ENCODE data around the gene MPPED1.

MPPED1 gene, protein sequence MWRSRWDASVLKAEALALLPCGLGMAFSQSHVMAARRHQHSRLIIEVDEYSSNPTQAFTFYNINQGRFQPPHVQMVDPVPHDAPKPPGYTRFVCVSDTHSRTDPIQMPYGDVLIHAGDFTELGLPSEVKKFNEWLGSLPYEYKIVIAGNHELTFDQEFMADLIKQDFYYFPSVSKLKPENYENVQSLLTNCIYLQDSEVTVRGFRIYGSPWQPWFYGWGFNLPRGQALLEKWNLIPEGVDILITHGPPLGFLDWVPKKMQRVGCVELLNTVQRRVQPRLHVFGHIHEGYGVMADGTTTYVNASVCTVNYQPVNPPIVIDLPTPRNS

DNA sequence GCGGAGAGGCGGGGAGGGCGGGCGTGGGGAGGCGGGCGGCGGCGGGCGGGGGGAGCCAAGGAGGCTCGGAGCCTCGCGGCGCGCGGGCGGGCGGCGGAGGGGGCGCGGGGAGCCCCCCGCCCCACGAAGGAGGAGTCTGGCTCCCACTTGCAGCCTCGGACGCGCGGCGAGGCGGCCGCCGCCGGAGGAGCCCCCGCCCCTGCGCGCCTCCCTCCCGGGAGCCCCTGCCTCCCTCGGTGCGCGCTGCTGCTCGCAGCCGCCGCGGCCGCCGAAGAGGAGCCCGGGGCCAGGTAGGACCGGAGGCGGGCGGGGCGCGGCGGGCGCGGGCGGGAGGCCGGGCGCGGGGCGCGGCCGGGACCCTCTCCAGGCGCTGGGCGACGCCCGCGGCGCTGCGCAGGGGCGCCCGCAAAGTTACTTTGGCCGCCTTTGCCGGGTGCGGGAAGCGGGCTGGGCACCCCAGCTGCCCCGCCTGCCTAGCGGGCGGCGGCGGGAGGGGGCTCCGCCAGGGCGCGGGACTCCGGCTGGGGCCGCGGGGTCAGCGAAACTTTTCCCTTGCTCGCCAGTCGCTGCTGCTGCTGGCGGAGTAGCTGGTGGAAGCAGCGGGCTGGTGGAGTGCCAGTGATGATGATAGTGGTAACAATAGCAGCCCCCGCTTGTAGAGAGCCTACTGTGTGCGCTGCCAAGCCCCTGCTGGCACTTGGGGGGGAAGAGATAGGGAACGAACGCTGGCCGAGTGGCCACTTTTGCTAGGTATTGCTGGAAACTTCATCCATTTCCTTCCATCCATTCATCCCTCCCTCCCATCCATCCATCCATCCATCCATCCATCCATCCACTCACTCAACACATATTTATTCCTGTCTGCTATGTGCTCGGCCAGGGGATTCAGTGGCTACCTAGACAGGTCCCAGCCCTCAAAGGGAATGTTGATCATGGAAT, at the start of gene MPPED1:
Gene MPPED1 (plus strand): TSS at position 146 of the 939 bp plus-strand sequence. CDS start 12,972 bp downstream, outside the sequence.
- TF ChIP-seq, protein P1, sequence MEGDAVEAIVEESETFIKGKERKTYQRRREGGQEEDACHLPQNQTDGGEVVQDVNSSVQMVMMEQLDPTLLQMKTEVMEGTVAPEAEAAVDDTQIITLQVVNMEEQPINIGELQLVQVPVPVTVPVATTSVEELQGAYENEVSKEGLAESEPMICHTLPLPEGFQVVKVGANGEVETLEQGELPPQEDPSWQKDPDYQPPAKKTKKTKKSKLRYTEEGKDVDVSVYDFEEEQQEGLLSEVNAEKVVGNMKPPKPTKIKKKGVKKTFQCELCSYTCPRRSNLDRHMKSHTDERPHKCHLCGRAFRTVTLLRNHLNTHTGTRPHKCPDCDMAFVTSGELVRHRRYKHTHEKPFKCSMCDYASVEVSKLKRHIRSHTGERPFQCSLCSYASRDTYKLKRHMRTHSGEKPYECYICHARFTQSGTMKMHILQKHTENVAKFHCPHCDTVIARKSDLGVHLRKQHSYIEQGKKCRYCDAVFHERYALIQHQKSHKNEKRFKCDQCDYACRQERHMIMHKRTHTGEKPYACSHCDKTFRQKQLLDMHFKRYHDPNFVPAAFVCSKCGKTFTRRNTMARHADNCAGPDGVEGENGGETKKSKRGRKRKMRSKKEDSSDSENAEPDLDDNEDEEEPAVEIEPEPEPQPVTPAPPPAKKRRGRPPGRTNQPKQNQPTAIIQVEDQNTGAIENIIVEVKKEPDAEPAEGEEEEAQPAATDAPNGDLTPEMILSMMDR (IDR thresholded peaks at IDR 0.05): no peak
- H3K36me3 ChIP-seq: no peaks in the 10 kb centered on the region
- no peak for DNase-seq
- peaks cover 0 to 83% of the 10 kb centered on the region in 2 donors for H3K27me3 ChIP-seq
- intact Hi-C loops (cut with DNase I; ENCODE audit: low total_unique reads): no loop called here
- H3K4me3 ChIP-seq: no peak within 1 kb of the TSS
- H3K4me1 ChIP-seq: peaks cover 0 to 7% (median 0%) of the 10 kb centered on the region in 4 donors
- no peaks in the 10 kb centered on the region for H3K9me3 ChIP-seq
- H3K27ac ChIP-seq: no peak within 1 kb of the TSS

DNA sequence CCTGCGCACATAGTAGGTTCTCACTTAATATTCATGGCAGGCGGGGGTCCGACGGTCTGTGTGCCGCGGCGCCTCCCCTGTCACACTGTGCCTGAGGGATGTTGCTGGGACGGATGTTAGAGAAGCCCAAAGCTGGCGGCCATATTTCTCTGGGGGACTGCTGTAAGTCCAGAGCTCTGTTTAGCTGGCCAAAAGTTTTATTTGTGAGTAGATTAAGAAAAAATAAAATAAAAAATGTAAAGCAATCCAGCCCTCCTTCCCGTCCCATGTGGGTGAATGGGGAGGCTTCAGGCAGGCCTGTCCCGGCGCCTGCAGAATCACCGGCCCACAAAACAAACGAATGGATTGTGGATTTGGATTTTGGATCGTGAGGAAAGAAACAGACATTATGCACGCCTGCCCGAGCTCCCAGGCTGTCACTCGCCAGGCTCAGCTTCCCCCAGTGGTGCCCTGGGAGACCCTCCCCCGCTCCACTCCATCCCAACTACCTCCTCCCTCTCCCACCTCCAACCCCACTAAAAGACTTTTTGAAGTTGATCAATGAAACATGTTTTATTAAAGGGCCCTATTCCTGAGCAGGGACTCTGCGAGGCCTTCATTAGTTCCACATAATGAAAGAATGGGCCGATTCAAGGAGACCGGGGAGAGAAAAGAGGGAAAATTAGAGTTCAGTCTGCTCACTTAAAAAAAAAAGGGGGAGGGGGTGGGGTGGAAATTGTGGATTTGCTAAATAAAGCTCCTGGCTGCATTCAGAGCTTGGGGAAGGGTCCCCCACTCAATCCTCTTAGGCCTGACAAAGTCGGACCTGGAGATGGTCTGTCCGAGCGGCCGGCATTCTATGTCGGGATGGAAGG, 48.3 kb upstream of the MPPED1 start:
- TF ChIP-seq, protein P1 (IDR thresholded peaks at IDR 0.05): no peak
- Histone ChIP-seq H3K4me1 (no peaks in the 10 kb centered on the region), H3K4me3 (no peak overlapping the region), H3K36me3 (no peaks in the 10 kb centered on the region), H3K27me3 (peaks cover 0 to 24% of the 10 kb centered on the region in 2 donors), H3K27ac (no peak overlapping the region), H3K9me3 (no peaks in the 10 kb centered on the region)
- no peak for DNase-seq
- intact Hi-C loops (cut with DNase I; ENCODE audit: low total_unique reads): no loop called here

DNA sequence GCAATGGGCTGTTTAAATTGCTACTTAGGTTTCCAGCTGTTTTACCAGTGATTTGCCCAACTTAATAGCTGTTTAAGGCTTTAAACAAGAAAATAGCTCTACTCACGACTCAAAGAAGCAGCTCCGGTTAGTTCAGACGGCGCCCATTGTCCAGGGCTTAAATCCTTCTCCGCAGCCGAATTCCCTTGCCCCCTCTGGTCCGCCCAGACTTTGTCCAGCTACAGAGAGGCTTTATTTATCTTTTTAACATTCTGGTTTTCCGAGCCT, 47.7 kb upstream of the MPPED1 start:
- no peak for DNase-seq
- no peak overlapping the region for H3K27ac ChIP-seq
- intact Hi-C loops (cut with DNase I; ENCODE audit: low total_unique reads): no loop called here
- no peak overlapping the region for H3K4me3 ChIP-seq
- no peaks in the 10 kb centered on the region for H3K4me1 ChIP-seq
- TF ChIP-seq, protein P1 (IDR thresholded peaks at IDR 0.05): no peak
- H3K36me3 ChIP-seq: no peaks in the 10 kb centered on the region
- no peaks in the 10 kb centered on the region for H3K9me3 ChIP-seq
- peaks cover 0 to 27% of the 10 kb centered on the region in 2 donors for H3K27me3 ChIP-seq

DNA sequence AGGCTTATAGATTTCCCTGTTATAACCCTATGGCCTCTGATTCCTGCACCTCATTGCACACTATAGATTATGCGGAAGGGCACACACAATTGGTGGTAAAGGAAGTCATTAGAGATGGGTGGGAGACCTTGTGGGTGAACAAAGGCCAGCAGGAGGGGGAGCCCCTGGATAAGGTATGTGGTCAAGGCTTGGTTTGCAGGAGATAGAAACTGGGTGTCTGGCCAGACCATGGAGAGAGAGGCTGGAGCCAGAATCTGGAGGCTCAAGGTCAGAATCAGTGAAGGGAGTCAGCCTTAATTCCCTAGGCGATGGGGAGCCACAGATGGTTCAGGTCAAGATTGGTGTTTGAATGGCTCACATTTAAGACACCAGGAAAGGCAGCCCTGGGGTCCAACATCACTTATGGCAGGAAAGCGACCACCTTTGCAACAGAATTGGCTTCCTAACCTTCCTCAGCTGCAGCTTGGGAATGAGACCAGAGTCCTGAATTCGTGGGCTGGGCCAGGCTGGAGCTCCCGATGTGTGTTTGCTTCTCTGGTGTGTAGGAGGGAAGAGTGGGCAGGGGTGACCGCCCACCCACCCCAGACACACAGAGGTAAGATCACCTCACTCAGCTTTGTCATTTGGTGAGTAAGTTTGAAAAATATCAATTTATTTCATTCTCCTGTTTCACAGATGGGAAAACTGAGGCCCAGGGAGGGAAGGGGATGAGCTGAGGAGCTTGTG, 45.9 kb upstream of the MPPED1 start:
- Histone ChIP-seq H3K4me1 (no peaks in the 10 kb centered on the region), H3K27ac (no peak overlapping the region), H3K27me3 (peaks cover 0 to 45% of the 10 kb centered on the region in 2 donors), H3K9me3 (no peaks in the 10 kb centered on the region), H3K36me3 (no peaks in the 10 kb centered on the region), H3K4me3 (no peak overlapping the region)
- intact Hi-C loops (cut with DNase I; ENCODE audit: low total_unique reads): no loop called here
- DNase-seq: no peak
- TF ChIP-seq, protein P1 (IDR thresholded peaks at IDR 0.05): no peak

DNA sequence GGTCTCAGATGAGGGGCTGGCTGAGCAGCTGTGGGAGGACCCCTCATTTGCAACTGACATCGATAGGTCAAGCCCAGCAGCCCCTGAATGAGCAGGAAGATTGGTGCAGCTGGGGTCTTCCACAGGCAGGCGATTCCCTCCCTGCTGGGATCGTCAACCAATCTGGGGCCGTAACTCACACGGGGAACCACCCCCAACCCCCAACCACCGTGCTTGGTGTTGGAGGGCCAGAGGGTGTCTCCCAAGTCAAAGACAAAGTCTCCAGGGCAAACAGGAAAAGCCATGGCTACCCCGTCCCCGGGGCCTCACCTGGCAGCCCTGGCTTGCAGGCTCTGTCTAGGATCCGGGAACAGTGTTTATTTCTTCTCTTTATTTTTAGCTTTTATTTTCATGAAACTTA, 41.8 kb upstream of the MPPED1 start:
- TF ChIP-seq, protein P1 (IDR thresholded peaks at IDR 0.05): no peak
- Histone ChIP-seq H3K27me3 (peaks cover 0 to 44% of the 10 kb centered on the region in 2 donors), H3K27ac (no peak overlapping the region), H3K4me3 (no peak overlapping the region), H3K36me3 (no peaks in the 10 kb centered on the region), H3K4me1 (no peaks in the 10 kb centered on the region), H3K9me3 (no peaks in the 10 kb centered on the region)
- DNase-seq: no peak
- intact Hi-C loops (cut with DNase I; ENCODE audit: low total_unique reads): no loop called here
